HG03196 (cell line): ENCODE results near the gene BCAS1.

Experiments used
- ATAC-seq: cut with Tn5 transposase; IDR thresholded peaks from one replicate; pipeline ENCODE4 v1.9.1; 2021; ENCODE audit not compliant: unreplicated experiment

Gene BCAS1

DNA sequence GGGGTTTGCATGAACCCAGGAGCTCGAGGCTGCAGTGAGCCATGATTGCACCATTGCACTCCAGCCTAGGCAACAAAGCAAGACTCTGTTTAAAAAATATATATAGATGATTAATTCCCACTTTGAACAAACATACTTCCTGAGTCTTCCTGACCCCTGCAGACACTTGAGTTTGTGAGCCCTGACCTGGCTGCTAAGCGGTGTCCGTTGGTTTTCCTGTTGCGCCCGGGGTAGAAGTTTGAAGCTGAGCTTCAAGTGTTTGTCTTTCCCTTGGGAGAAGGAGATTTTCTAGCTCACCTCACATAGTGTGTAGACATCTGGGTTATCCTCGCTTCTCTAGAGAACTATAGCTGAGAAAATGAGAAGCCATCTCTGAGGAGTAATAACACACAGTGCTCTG, 11.7 kb upstream of the BCAS1 start:
- ATAC-seq = no peak

- ATAC-seq = no peak
Observed at GRCh38 chr20:54079652-54080051, 9.3 kb upstream of the BCAS1 start.

- ATAC-seq = peak; percentile 80
Observed at GRCh38 chr20:54078296-54078984, 8.0 kb upstream of the BCAS1 start.

GRCh38 chr20:54076259-54076658, 5.9 kb upstream of the BCAS1 start:
- ATAC-seq = no peak

GRCh38 chr20:54075322-54075721, 4.9 kb upstream of the BCAS1 start:
- ATAC-seq = no peak

- no peak for ATAC-seq
Observed at GRCh38 chr20:54074511-54074910, 4.1 kb upstream of the BCAS1 start.

DNA sequence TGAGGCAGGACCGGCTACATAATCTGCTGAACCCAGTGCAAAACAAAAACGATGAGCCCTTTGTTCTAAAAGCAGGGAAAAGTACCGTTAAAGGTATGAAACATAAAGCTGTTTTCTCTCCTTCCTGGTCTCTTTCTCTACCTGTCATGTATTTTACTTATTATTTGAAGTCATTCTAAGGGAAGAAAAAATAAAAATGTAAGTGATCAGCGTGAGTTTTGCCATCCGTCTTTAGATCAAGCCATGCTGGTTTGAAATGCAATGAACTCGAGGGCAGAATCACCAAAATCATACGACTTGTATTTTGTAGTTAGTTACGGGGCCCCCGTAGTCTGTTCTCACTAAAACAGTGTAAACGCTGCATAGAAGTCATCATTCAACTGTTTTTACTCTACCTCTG, 2.9 kb upstream of the BCAS1 start:
- no peak for ATAC-seq

DNA sequence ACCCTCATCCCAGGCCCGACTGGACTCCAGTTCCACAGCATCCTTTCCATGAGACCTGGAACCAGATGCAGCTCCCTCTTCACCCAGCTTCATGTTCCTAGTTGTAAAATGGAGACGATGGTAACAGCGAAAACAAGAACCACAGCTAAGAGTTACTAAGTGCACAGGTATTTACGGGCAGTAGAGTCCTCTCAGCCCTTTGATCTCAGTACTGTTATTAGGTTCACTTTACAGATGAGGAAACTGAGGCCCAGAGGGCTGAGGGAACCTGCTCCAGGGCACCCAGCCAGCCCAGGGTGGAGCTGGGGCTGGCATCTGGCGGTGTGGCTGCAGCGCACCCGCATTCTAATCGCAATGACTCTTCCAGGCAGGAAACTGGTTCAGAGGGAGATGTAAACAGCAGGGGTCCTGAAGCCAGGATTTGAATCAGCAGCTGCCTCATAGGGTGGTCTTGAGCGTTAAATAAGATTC, 858 bp downstream of the BCAS1 start:
- ATAC-seq = no peak

- ATAC-seq = no peak
Observed at GRCh38 chr20:54068966-54069365, 1.4 kb downstream of the BCAS1 start.

DNA sequence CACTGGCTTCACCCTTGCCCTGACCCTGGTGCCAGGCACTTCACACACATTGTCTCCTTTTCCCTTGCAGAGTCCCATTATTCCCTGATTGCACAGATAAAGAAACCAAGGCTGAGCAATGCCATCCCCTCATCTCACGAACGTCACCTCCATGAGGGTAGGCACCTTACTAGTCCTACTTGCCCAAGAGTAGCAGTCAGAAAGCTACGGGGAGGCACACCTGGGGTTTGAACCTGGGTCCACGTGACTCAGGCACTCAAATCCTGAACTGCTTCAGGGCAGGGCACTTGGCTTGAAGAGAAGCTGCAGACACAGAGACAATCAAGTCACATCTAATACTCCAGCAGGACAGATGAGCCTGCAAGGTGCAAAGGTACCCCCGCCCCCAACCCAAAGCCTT, 1.9 kb downstream of the BCAS1 start:
- no peak for ATAC-seq

DNA sequence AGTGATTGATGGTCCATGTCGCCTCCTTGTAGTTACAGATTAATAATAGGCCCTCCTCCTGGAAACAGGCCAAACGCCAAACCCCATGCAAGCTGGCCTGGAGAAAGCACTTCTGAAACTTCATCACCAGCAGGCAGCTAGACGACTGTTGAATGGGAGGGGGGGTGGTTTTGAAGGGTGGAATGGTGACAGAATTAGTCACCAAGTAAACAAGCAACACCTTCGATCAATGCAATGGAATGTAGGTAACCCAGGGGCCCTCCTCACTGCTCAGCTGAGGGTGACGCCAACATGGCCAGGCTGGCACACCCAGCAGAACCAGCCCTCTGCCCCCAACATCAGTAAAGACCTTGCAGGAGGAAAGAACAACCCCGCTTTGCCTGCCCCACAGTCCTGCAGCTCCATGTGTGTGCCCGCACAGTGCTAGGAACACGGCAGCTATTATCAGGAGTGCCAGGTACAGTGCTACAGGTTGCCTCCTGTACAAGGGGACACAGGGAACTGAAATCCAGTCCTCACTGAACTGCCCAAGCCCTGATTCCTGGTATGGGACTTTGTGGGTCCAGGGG, 2.7 kb downstream of the BCAS1 start:
- peak; percentile 52 for ATAC-seq

DNA sequence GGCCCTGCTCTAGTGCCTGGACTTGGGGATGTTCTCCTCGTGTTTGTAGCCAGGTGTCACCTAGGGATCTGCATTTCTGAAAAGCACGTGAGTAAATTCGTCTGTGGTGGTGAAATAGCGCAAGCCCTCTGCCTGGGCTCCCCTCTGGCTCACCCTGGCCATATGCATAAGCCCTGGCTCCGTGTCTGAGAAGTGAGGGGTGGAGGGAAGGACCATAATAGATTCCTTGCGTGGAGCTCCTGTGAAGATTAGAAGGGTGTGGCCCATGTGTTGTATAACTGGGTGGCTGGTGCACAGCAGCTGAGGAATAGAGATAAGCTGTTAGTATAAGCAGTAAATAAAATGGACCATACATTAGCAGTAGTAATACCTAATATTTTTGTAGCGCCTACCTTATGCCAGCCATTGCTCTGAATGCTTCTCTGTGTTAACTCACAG, 4.8 kb downstream of the BCAS1 start:
- no peak for ATAC-seq

DNA sequence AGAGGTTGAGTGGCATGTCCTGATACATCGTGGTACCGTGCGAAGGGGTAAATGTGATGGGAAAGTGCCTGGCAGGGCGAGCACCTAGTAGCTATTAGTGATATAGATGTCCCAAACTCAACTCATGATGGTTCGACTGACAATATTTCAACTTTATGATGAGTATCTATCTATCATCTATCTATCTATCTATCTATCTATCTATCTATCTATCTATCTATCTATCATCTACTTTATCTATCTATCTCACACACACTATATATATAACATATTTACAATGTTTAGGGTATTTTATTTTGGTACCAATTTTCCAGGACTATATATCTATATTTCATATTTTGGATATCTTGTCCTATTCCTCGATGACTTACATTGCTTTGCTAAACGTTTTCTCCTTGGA, 5.5 kb downstream of the BCAS1 start:
- no peak for ATAC-seq

GRCh38 chr20:54063992-54064676, 6.3 kb downstream of the BCAS1 start:
- peak; percentile 43 for ATAC-seq

DNA sequence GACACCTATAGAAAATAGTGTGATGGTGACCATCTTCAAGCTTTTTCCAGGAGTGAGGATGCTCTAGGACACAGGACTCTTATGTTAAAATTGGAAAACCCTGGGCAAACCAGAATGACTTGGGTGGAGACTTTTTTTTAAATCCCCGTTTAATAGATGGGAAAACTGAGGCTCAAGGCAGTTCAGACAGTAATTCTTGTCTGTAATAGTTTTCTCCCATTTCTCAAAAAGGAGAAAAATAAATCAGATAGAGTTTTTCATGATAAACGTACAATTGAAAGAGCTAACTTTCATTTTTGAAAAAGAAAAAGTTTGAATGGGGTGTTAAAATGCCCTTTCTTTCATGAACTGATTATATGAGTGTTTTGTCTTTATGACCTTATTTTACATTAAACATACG, 6.8 kb downstream of the BCAS1 start:
- ATAC-seq = no peak

GRCh38 chr20:54062812-54063280, 7.5 kb downstream of the BCAS1 start:
- ATAC-seq = no peak

DNA sequence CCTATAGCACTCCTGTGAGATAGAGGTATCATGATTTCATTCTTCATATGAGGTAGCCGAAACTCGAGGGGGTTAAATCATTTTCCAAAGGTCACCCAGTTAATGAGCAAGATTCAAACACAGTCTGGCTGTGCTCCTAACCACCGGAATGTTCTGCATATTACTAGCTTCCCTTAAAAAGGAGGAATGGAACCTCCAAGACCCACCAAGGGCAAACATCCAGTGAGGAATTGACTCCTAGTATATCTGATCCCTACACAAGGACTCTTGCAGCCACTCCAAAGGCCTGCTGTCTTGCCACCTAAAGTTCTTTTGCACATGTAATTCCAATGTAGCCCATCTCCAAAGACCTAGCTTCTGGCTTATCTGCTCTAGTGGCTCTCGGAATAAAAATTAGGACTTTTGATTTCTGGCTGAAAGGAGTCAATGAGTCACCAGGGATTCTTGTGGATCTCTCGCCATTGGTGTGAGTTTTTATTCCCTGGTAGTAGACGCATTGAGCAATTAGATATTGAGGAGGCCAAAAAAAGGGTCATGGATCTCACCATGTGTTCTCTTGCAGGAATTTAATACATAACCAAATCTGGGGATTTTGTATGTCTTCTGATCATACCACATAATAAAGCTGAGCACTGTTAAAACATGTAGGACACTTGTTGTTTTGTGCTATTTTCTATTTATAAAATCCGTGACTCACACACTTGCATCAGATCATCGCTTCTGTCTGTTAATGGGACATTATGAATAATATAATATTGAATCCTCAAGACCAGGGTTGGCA, 9.1 kb downstream of the BCAS1 start:
- ATAC-seq = no peak

- no peak for ATAC-seq
Observed at GRCh38 chr20:54059691-54060364, 10.6 kb downstream of the BCAS1 start.

- ATAC-seq = peak; percentile 42
Observed at GRCh38 chr20:54058420-54059139, 11.8 kb downstream of the BCAS1 start.
